HG02678 (cell line): ENCODE data around the gene GPR161.

Experiments used
- ATAC-seq: cut with Tn5 transposase; IDR thresholded peaks from one replicate; pipeline ENCODE4 v1.9.1; 2021; ENCODE audit warnings: mild to moderate bottlenecking, moderate library complexity; ENCODE audit not compliant: unreplicated experiment

GPR161 gene

DNA sequence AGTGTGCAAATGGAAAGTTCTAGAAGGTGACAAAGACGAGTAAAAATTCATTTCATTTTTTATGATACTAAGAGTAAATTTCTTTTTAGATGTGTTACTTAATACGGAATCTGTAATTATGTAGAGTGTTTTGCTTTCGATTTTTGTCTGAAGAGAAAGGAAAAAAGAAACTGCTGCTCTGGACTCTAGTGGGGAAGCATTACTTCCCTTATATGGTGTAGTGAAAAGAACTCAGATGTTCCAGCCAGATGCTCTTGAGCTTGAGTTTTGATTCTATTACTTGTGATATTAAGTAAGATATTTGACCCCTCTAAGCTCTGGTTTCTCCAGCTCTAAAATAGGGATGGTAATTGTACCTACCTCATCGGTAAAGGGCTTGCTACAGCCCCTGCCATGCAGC lies 12.2 kb upstream of the GPR161 start:
- ATAC-seq: peak; percentile 72

DNA sequence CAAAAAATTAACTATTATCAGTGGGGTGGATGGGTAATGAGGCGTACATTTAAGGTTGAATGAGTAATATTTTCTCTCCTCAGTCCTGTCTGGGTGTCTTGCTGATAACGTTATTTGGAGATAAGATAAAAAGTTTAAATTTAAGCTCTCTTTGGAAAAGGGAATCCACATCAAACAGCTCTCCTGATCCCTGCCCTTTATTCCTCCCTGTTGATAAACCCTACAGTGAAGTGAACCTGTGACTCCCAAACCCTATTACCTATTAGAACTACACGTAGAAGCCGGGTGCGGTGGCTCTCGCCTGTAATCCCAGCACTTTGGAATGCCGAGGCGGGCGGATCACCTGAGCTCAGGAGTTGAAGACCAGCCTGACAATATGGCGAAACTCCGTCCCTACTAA lies 9.9 kb upstream of the GPR161 start:
- no peak for ATAC-seq

DNA sequence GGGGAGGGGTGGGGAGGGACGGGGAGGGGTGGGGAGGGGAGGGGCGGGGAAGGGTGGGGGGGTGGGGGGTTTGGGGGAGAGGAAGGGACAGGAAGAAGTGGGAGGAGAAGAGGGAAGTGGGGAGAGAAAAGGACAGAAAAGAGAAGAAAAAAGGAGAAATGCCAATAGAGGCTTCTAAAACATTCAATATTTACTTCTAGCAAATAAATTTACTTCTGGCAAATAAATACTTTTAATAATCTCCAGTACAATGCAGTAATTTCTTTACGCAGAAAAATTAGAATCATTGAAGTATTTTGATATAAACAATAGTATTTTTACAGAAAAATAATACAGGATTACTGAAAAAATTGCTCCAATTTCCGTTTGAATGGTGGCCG lies 9.4 kb upstream of the GPR161 start:
- ATAC-seq: no peak

DNA sequence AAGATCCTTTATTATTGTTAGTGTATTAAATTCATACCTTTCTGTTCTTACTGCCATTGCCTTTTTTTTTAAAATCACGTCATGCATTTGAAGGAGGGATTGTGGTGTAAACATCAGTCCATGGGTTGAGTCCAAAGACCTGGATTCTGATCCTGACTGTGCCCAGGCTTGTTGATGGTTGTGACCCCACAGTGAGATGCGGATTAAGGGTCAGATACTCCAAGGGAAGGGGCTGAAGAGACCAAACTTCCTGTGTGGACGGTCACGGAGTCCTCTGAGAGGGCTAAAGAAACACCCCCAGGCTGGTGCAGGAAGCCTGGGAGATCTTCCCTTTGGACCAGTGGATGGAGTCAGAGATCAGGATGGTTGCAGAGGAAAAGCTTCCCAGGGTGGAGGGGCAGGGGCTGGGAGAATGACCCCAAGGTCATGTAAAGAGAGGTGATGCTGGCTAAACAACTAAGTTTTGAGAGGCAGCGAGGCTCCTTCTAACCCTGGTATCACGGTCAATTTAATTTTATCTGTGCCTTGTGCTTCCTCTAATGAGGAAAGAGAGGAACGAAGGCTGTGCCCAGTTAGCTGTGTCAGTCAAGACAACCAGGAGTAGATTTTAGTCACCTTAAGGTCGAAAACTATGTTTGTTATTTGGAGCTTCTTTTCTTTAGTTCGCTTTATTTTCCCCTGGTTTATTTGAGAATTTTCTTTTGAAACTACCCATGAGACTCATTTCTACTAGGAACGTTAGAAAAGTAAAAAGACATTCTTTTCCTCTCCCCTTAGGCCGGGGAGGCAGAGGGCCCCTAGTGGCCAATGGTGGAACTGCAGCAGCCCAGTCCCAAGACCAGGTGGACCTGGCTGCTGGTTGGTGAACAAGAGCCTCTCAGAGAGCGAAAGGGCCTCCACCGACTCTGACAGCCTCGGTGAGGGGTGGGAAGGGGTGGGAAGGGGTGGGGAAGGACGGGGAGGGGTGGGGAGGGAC lies 8.7 kb upstream of the GPR161 start:
- peak; percentile 94 for ATAC-seq

DNA sequence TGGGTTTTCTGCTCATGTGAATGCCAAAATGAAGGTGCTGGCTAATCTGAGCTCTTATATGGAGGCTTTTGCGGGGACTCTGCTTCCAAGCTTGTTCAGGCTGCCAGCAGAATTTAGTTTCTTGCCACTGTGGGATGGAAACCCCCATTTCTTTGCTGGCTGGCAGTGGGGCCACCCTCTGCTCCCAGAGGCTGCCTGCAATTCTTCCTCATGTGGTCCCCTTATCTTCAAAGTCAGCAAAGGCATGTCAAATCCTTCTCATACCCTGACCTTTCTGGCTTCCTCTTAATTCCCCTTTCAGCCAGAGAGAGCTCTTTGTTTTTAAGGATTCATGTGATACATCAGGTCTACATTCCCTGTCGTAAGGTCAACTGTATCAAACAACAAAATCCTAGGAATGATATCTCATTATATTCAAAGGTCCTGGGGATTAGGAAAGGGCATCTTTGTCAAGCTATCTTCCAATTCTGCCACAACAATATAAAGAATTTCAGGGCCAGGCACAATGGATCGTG lies 5.2 kb upstream of the GPR161 start:
- ATAC-seq: no peak

DNA sequence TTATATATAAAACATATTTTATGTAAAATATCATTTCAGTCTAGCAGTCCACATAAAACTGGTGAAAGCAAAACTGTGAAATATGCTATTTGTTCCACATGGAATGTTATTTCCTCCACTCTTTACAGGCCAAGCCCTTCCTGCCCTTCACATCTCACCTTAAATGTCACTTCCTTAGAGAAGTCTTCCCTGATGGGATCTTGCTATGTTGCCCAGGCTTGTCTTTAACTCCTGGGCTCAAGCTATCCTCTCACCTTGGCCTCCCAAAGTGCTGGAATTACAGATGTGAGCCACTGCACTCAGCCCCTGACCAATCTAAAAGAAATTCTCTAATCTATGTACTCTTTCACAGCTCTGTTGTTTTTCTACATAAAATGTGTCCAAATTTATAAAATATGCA lies 2.3 kb upstream of the GPR161 start:
- no peak for ATAC-seq

DNA sequence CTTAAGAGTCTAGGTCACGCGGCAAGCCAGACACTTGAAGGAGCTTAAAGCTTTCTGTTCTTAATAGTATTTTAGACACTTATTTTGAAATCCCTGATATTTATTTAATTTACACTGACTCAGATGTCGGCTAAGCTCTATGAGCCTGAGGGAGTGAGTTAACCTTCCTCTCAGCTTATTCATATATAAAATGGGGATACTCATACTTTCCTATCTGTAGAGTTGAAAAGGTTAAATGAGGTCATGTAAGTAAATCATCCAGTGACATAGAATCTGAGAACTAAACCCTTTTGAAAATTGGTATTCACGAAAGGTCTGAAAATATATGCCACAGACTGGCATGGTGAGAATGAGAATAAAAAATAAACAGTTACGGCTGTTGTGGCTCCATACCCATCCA lies 1.4 kb upstream of the GPR161 start:
- no peak for ATAC-seq

DNA sequence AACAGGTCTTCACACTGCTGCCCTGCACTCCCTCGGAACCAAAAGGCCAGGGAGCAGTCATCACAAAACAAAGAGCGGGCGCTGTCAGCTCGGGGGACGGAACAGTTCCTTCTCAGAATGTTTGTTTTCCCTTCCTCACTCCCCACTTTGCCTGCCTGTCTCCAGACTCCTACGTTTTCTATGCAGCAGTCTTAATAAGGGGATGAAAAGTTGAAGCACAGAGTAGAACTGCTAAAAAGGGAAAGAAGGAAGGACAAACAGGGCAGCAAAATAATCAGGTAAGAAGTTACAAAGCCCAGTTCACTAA lies 738 bp upstream of the GPR161 start:
- no peak for ATAC-seq

DNA sequence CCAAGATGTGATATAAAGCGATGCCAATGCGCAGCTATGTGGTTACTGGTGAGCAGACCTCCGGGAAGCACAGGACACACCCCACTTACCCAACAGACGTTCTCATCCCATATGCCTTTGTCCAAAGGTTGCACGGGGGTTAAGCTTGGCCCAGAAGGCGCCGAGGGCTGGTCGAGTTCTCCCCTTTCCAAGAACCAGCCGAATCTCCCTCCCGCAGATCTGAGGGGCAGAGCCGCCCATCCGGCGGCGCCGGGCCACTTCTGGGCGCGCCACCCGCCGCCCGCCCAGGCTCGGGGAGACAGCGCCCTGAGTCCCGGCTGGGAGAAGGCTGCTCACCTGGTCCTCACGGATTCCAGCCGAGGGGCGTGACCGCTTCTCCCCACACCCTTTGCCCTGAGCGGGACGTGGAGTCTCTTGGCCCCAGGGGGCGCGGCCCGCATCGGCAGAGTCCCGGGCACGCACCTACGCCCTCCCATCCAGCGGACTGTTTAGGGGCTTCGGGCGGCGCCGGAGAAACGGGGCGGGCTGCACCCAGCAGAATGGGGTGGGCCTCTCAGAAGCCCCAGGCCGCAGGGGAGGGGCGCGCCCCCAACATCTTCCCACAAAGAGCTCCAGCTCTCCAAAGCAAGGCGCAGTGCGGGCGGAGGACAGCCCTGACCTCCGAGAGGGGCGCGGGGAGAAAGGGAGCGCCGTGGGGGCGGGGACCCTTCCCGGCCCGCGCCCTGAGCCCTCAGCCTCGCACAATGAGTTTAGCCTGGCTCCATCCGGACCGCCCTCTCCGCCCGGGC lies 615 bp downstream of the GPR161 start:
- peak; percentile 34 for ATAC-seq

DNA sequence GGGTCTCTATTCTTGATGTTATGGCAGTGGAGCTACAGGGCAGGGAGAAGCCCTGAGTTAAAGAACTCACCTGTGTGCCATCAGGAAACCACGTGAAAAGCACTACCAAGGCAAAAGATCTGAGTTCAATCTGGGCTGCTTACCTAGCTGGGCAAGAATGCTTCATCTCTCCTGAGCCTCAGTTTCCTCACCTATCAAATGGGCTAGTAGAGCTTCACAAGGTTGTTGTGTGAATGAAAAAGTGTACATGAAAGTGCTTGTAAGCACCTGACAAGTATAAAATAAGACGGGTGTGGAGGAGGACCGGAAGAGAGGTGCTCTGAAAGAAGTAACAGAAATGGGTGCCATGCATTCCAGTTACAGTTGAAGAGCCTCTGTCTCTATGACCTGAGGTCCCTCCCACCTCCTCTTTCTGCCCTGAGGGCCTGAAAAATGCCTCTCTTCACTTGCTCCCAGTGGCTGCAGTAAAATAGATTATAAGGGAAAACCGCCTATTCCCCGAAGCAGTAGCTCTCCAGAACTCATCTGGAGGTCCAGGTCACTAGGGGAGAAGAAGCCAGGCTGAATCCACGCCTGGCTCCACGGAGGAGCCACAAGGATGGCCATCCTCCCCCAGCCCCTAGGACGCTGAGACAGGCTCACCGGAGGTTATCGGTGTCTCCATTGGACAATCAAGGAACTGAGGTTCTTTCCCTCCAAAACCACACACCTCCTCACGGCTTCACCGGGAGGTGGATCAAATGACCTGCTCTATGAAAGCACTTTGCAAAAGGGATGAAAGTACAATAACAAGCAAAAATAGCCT lies 1.4 kb downstream of the GPR161 start:
- ATAC-seq: no peak

DNA sequence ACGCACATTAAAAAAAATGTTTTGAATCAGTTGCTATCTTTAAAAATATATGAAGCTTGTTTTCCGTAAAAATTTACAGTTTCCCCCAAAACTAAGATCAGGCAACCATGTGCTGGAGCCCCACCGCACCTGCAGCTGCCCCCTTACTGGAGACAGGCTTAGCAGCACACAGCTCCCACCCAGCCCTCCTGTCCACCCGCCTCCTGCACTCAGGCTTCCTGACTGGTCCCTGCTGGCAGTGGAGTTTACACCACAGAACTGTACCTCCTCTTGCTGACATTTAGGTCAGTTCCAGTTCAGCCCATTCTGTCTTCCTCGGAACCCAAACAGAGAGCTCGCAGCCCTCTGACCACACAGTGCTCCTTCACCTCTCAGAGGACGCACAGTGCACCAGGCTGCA lies 2.1 kb downstream of the GPR161 start:
- no peak for ATAC-seq

DNA sequence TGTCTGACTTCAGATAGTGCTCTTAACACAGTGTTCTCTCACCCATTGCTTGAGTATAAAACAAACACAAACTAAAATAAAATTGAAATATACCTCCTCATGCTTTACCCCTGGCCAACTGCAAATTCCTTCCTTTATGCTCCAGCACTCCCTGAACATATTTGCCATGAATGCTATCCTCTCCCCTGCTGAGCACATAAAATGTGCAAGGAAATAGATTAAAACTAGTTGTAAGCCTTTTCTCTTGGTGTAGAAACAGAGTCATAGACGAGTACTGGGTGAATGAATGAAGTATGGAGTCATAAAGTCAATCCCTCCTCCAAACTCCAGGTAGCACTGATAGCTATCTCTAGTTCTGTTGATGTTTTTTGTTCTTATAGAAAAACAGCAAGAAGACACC lies 2.6 kb downstream of the GPR161 start:
- no peak for ATAC-seq

DNA sequence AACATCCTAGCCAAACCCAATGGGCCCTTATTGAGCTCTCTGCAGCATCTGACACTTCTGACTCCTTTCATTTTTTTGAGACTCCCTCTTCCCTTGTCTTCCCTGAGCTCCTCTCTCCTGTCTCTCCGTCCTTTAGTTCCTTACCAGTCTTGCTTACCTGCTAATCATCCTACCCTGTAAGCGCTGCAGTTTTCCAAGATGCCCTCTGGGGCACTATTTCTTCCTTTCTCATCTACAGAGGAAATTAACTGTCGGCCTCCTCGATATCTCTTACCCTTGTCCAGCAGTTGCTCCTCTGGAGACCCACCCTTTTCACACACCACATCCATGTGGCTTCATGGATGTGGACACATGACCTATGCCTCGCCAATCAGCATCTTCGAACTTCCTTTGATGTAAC lies 6.8 kb downstream of the GPR161 start:
- no peak for ATAC-seq

DNA sequence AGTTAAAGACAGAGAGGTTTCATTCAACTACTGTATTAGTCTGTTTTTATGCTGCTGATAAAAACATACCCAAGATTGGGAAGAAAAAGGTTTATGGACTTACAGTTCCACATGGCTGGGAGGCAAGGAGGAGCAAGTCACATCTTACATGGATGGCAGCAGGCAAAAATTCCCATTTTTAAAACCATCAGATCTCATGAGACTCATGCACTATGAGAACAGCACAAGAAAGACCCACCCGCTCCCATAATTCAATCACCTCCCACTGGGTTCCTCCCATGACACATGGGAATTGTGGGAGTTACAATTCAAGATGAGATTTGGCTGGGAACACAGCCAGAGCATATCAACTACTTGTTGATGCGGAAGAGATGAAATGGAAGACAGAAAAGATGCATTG lies 9.2 kb downstream of the GPR161 start:
- ATAC-seq: no peak

DNA sequence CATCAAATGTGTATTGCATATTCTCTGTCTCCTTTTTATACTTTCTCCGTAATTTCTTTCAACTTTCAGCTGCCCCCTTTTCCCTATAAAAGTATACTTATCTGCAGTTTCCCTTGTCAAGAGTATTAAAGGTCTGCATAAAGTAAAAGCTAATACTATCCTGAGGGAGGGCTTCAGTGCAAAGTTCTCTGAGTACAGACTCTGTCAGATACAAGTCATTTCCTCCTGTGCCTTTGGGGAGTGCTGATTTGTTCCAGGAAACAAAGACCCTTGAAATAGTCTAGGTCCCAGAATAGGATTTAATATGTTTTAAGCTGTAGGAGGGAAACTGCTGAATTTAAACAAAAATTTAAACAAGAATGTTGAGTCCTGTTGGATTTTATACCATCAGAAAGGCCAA lies 11.7 kb downstream of the GPR161 start:
- ATAC-seq: no peak

DNA sequence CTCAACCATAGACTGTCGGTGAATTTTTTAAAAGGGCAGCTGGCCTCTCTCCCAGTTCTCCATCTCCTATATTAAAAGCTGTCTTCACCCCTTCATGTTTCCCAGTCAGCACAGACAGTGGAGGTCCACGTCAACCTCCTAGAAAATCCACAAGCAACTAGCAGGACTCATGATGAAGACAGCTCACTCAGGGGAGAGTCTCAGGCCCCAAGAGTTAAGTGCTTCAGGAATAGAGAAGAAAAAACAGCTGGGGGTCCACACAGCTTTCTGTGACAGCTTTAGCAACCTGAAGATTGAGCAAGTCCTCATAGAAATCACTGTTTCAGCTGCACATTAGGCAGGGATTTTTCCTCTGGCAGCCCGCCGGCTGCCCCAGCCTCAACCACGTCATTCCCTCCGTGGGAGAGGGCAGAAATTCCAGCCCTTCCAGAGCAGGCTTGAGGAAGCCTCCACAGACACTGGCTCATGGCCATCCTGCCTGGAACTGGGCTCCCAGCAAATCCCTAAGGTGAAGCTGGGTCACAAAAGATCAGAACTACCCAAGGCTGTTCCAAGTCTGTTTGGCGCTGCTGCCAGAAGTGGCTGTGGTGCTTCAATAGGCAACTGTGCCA lies 15.2 kb downstream of the GPR161 start:
- ATAC-seq: no peak

DNA sequence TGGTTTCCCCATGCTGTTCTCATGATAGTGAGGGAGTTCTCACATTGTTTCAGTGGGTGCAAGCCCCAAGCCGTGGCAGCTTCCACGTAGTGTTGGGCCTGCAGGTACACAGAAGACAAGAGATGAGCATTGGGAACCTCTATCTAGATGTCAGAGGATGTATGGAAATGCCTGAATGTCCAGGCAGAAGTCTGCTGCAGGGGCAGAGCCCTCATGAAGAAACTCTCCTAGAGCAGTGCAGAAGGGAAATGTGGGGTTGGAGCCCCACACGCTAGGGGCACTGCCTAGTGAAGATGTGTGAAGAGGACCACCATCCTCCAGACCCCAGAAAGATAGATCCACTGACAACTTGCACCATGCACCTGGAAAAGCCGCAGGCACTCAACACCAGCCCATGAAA lies 17.0 kb downstream of the GPR161 start:
- no peak for ATAC-seq

DNA sequence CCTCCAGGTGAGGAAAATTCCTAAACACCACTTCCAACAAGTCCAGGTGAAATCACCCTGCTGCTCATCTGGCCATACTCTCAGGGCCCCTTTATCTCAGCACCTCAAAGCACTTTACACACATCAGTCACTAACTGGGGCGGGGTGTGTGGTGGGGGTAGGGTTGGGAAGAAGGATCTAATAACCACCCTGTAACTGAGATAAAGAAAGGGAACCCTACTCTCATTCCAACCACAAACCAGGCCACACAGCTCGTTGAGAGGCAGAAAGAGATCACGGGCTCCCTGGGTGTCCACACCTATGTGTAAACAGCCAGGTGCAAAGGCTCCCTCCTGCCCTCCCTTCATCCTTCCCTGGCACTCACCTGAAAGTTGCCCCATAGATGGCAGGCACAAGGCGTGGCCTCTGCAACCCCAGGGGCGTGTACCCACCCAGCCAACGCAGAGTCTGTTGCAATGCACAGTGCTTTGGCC lies 20.4 kb downstream of the GPR161 start:
- ATAC-seq: no peak

DNA sequence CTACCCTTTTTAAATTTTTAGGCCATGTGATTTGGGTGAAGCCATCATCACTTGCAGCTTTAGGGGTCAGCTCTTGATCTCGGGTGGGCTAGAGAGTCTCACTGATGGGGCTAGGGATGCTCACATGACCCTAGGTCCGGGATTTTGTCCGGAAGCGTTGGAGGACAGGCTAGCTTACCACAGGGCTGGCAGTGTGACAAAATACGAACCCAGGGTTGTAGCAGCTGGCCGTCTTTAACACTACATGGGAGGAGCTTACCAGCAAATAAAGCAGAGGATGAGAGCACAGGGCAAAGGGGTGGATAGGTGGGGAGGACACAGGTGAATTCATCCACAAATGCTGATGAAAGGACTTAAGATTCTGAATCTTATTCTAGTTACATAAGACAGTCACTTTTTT lies 21.9 kb downstream of the GPR161 start:
- no peak for ATAC-seq

DNA sequence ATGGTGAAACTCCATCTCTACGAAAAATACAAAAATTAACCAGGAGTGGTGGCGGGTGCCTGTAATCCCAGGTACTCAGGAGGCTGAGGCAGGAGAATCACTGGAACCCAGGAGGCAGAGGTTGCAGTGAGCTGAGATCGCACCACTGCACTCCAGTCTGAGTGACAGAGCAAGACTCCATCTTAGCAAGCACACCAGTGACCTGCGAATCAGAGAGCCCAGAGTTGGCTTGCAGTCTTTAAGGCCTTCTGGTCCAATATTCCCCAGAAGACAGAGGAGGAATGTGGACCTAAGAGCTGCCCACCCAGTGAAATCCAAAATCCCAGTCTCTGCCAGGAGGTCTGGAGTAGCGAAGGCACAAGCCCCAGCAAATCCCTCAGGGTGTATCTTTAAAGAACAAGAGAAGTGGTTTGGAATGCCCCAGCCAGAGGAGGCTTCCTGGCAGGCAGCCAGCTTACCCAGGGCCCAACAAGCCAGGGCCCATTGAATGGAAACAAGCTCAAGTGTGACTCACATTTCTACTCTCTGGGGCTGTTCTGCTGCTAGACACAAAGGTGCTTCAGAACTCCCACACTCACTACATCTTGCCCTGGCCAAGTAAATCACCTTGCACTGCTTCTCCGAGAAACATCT lies 23.9 kb downstream of the GPR161 start:
- no peak for ATAC-seq
